GM10266 (cell line): Measurements from ENCODE around the gene RITA1.
A peak's percentile ranks its signal among the peaks of the same experiment; 100 is the strongest.
"Not testable (repeated sequence)": the region's sequence is repeated elsewhere in the genome, so short reads cannot be mapped to it uniquely, and the experiment has no call there.

Source experiments
- DNase-seq: peaks from one replicate; pipeline ENCODE4 v3.0.0; 2012; ENCODE audit errors: extremely low spot score
- CTCF ChIP-seq: IDR thresholded peaks from 2 replicates; pipeline ENCODE4 v1.5.1; 2012; ENCODE audit warnings: mild to moderate bottlenecking, low read depth; ENCODE audit not compliant: control insufficient read depth, insufficient read depth; ENCODE audit errors: missing control alignments

The RITA1 gene

GRCh38 chr12:113201187-113202177 is 16.0 kb downstream of the RITA1 start:
- no peak for TF ChIP-seq CTCF
- no peak for DNase-seq

- no peak for TF ChIP-seq CTCF
Observed at GRCh38 chr12:113202300-113203075, 17.0 kb downstream of the RITA1 start.

GRCh38 chr12:113203852-113204760 is 18.6 kb downstream of the RITA1 start:
- DNase-seq: no peak
- TF ChIP-seq CTCF: no peak

More at GRCh38 chr12:113202300-113203075, 17.0 kb downstream of the RITA1 start:
- no peak for DNase-seq

GRCh38 chr12:113204804-113205203 is 19.3 kb downstream of the RITA1 start:
- DNase-seq: no peak
- no peak for TF ChIP-seq CTCF

GRCh38 chr12:113206802-113207201 is 21.3 kb downstream of the RITA1 start:
- not testable (repeated sequence) for DNase-seq

GRCh38 chr12:113207613-113208040 is 22.1 kb downstream of the RITA1 start:
- no peak for DNase-seq
- no peak for TF ChIP-seq CTCF

- DNase-seq: peak; percentile 79
- TF ChIP-seq CTCF: no peak
Observed at GRCh38 chr12:113208041-113208934, 22.8 kb downstream of the RITA1 start.
